Brain microvascular endothelial cell (primary cell): Measurements from ENCODE around the gene H6PD.

Experiments used
- DNase-seq: peaks from one replicate; pipeline ENCODE4 v3.0.0-alpha.2; 2020
- H3K27ac ChIP-seq: fragments of 250-450 bp; sonication (Bioruptor Pico); 2 replicates; pipeline ENCODE4 v1.5.1; 2020; ENCODE audit warnings: mild to moderate bottlenecking, moderate library complexity
- H3K27me3 ChIP-seq: fragments of 250-450 bp; sonication (Bioruptor Pico); replicated peaks from 2 replicates; pipeline ENCODE4 v1.5.1; 2020; ENCODE audit warnings: mild to moderate bottlenecking
- H3K36me3 ChIP-seq: fragments of 250-450 bp; sonication (Bioruptor Pico); replicated peaks from 2 replicates; pipeline ENCODE4 v1.5.1; 2020; ENCODE audit warnings: mild to moderate bottlenecking
- H3K4me3 ChIP-seq: 2 replicates; pipeline ENCODE4 v1.5.1; 2011; ENCODE audit warnings: low read depth, mild to moderate bottlenecking, control low read depth, low read length, moderate library complexity
- CTCF ChIP-seq: IDR thresholded peaks from 2 replicates; pipeline ENCODE4 v1.5.1; 2011; ENCODE audit warnings: low read depth, mild to moderate bottlenecking, moderate library complexity, low read length, control low read depth, inconsistent platforms; ENCODE audit errors: missing control alignments
- in situ Hi-C: cut with HindIII; loops from 2 replicates; pipeline ENCODE4 v1.10.0; 2017; ENCODE audit warnings: low sequenced_read_pairs, low pct_ligation_motif_present

Gene H6PD

GRCh38 chr1:9248341-9249262 is 14.0 kb downstream of the H6PD start:
- DNase-seq: no peak
- in situ Hi-C loops: no loop called here
- Histone ChIP-seq H3K4me3 (no peak overlapping the region), H3K36me3 (peaks cover 3% of the 10 kb centered on the region), H3K27me3 (no peaks in the 10 kb centered on the region), H3K27ac (no peak overlapping the region)
- no peak for TF ChIP-seq CTCF

GRCh38 chr1:9249263-9249533 is 14.6 kb downstream of the H6PD start:
- in situ Hi-C loops: no loop called here
- Histone ChIP-seq H3K27ac (no peak overlapping the region), H3K36me3 (peaks cover 3% of the 10 kb centered on the region)

GRCh38 chr1:9249534-9250410 is 15.2 kb downstream of the H6PD start:
- DNase-seq: peak; percentile 42
- in situ Hi-C loops: no loop called here

More at GRCh38 chr1:9249263-9249533, 14.6 kb downstream of the H6PD start:
- no peak overlapping the region for H3K4me3 ChIP-seq
- H3K27me3 ChIP-seq: no peaks in the 10 kb centered on the region
- no peak for DNase-seq
- no peak for TF ChIP-seq CTCF

GRCh38 chr1:9250411-9251381 is 16.1 kb downstream of the H6PD start:
- DNase-seq: peak; percentile 15
- no peak for TF ChIP-seq CTCF
- Histone ChIP-seq H3K27ac (no peak overlapping the region), H3K27me3 (no peaks in the 10 kb centered on the region), H3K4me3 (no peak overlapping the region), H3K36me3 (peaks cover 3% of the 10 kb centered on the region)
- in situ Hi-C loops: no loop called here

More at GRCh38 chr1:9249534-9250410, 15.2 kb downstream of the H6PD start:
- H3K4me3 ChIP-seq: no peak overlapping the region
- H3K27me3 ChIP-seq: no peaks in the 10 kb centered on the region
- peaks cover 3% of the 10 kb centered on the region for H3K36me3 ChIP-seq
- no peak overlapping the region for H3K27ac ChIP-seq
- TF ChIP-seq CTCF: peak; percentile 86

- no peak for TF ChIP-seq CTCF
- in situ Hi-C loops: no loop called here
- no peak for DNase-seq
- H3K27me3 ChIP-seq: no peaks in the 10 kb centered on the region
- H3K36me3 ChIP-seq: peaks cover 3% of the 10 kb centered on the region
- H3K27ac ChIP-seq: no peak overlapping the region
- H3K4me3 ChIP-seq: no peak overlapping the region
Measured at GRCh38 chr1:9251501-9251900, 16.9 kb downstream of the H6PD start.
